Ishikawa (cell line): ENCODE results near the gene DAND5.

Experiments
- CEBPB ChIP-seq: IDR thresholded peaks from 2 replicates; pipeline ENCODE4 v1.6.1; 2012
- CREB1 ChIP-seq: IDR thresholded peaks from 2 replicates; pipeline ENCODE4 v1.6.1; 2012; ENCODE audit warnings: low read depth
- EGR1 ChIP-seq: IDR thresholded peaks from 2 replicates; pipeline ENCODE4 v1.6.1; 2012
- EP300 ChIP-seq: IDR thresholded peaks from 2 replicates; pipeline ENCODE4 v1.6.1; 2012; ENCODE audit warnings: borderline replicate concordance
- FOXM1 ChIP-seq: IDR thresholded peaks from 2 replicates; pipeline ENCODE4 v1.6.1; 2012; ENCODE audit warnings: low read depth, borderline replicate concordance
- MAX ChIP-seq: IDR thresholded peaks from 2 replicates; pipeline ENCODE4 v1.6.1; 2012
- RAD21 ChIP-seq: IDR thresholded peaks from 2 replicates; pipeline ENCODE4 v1.6.1; 2012; ENCODE audit warnings: low read depth
- REST ChIP-seq: IDR thresholded peaks from 2 replicates; pipeline ENCODE4 v1.6.1; 2012; ENCODE audit warnings: low read depth, mild to moderate bottlenecking
- TAF1 ChIP-seq: IDR thresholded peaks from 2 replicates; pipeline ENCODE4 v1.6.1; 2012; ENCODE audit warnings: low read depth, mild to moderate bottlenecking
- TCF12 ChIP-seq: IDR thresholded peaks from 2 replicates; pipeline ENCODE4 v1.6.1; 2012; ENCODE audit warnings: low read depth
- TEAD4 ChIP-seq: IDR thresholded peaks from 2 replicates; pipeline ENCODE4 v1.6.1; 2012
- USF1 ChIP-seq: IDR thresholded peaks from 2 replicates; pipeline ENCODE4 v1.6.1; 2012
- YY1 ChIP-seq: IDR thresholded peaks from 2 replicates; pipeline ENCODE4 v1.6.1; 2012; ENCODE audit warnings: low read depth
- ZBTB7A ChIP-seq: IDR thresholded peaks from 2 replicates; pipeline ENCODE4 v1.6.1; 2012; ENCODE audit warnings: low read depth

GRCh38 chr19:12921047-12921446, 48.3 kb upstream of the DAND5 start:
- TF ChIP-seq EP300 (no peak), CEBPB (no peak), RAD21 (no peak), ZBTB7A (no peak), TCF12 (no peak), REST (no peak), USF1 (no peak), EGR1 (no peak), CREB1 (no peak), TAF1 (no peak), FOXM1 (no peak), MAX (no peak), TEAD4 (no peak), YY1 (no peak)
